Measurements from ENCODE around the gene ANGEL2.

Gene ANGEL2

GRCh38 chr1:212958175-212958574, 57.5 kb downstream of the ANGEL2 start:
- TF ChIP-seq CTCF (IDR thresholded peaks at IDR 0.05), result no peak

GRCh38 chr1:212957546-212957945, 58.1 kb downstream of the ANGEL2 start:
- TF ChIP-seq CTCF (IDR thresholded peaks at IDR 0.05), result no peak

GRCh38 chr1:212955961-212956620, 59.6 kb downstream of the ANGEL2 start:
- no peak for TF ChIP-seq CTCF (IDR thresholded peaks at IDR 0.05)

- TF ChIP-seq CTCF (IDR thresholded peaks at IDR 0.05), result no peak
These were observed 60.6 kb downstream of the ANGEL2 start for GRCh38 chr1:212955098-212955497.

GRCh38 chr1:212954514-212954913, 61.2 kb downstream of the ANGEL2 start:
- TF ChIP-seq CTCF (IDR thresholded peaks at IDR 0.05), result no peak

- no peak for TF ChIP-seq CTCF (IDR thresholded peaks at IDR 0.05)
These were observed 62.3 kb downstream of the ANGEL2 start for GRCh38 chr1:212953321-212953720.

GRCh38 chr1:212952641-212952976, 63.1 kb downstream of the ANGEL2 start:
- no peak for TF ChIP-seq CTCF (IDR thresholded peaks at IDR 0.05)

Data from LNCAP (cell line).